ENCODE data around the gene CCDC93. TPM values are rescaled to one million over a fixed set of nuclear protein-coding genes. Genes with fewer than 3 reads are reported as not detected.

The CCDC93 gene
- total RNA-seq, 2 donors from 2014 or later: 11.0 to 21.7 TPM

DNA sequence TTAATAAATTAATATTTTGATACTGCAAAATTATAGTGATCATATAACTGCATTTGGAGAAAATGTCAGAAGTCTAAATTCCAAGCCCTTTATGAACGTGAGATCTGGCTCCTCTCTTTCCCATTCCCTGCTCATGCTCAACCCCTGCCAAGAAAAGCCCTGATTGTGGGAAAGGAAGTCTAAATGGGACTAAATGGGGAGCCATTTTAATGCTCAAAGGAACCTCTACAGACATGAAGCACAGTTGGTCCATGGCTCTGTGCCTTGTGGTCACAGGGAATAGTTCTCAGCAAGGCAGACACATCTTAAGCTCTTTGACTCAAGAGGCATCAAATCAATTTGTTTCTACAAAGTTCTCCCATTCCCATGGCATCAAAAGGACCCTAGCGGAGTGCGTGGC, 45.1 kb upstream of the CCDC93 start:
- Histone ChIP-seq H3K27ac (no peak overlapping the region), H3K27me3 (replicated peaks; ENCODE audit: insufficient read depth) (no peaks in the 10 kb centered on the region), H3K36me3 (no peaks in the 10 kb centered on the region), H3K4me1 (ENCODE audit: control insufficient read depth in 1 of 2, low read depth in 2 of 2) (no peaks in the 10 kb centered on the region), H3K4me3 (no peak overlapping the region), H3K9me3 (no peaks in the 10 kb centered on the region)
- TF ChIP-seq, protein P1, sequence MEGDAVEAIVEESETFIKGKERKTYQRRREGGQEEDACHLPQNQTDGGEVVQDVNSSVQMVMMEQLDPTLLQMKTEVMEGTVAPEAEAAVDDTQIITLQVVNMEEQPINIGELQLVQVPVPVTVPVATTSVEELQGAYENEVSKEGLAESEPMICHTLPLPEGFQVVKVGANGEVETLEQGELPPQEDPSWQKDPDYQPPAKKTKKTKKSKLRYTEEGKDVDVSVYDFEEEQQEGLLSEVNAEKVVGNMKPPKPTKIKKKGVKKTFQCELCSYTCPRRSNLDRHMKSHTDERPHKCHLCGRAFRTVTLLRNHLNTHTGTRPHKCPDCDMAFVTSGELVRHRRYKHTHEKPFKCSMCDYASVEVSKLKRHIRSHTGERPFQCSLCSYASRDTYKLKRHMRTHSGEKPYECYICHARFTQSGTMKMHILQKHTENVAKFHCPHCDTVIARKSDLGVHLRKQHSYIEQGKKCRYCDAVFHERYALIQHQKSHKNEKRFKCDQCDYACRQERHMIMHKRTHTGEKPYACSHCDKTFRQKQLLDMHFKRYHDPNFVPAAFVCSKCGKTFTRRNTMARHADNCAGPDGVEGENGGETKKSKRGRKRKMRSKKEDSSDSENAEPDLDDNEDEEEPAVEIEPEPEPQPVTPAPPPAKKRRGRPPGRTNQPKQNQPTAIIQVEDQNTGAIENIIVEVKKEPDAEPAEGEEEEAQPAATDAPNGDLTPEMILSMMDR (IDR thresholded peaks at IDR 0.05): no peak
- ATAC-seq (ENCODE audit: insufficient number of reproducible peaks, low FRiP score, low read depth) (no peak), DNase-seq (ENCODE audit: low spot score) (no peak)

DNA sequence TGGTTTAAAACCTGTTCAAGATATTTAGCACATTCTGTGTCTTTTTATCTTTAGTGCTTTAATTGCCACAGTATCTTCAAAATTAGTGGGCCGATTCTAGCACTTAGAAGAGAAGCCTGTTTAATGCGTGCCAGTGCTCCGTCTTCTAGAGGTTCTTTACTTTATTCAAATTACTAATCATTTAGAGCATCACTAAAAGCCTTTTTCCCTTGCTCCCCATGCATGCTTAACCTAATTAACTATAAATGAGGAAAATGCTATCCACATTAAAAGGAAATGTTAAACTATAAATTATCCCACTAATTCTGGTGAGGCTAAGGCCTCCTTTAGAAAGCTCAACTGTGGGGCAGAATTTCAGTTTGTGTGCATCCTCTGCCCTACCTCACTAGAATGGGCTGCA, 42.9 kb upstream of the CCDC93 start:
- ATAC-seq (ENCODE audit: insufficient number of reproducible peaks, low FRiP score, low read depth) (no peak), DNase-seq (ENCODE audit: low spot score) (no peak)
- TF ChIP-seq, protein P1 (IDR thresholded peaks at IDR 0.05): no peak
- Histone ChIP-seq H3K27me3 (replicated peaks; ENCODE audit: insufficient read depth) (no peaks in the 10 kb centered on the region), H3K36me3 (no peaks in the 10 kb centered on the region), H3K4me3 (no peak overlapping the region), H3K4me1 (ENCODE audit: control insufficient read depth in 1 of 2, low read depth in 2 of 2) (no peaks in the 10 kb centered on the region), H3K27ac (no peak overlapping the region), H3K9me3 (no peaks in the 10 kb centered on the region)

DNA sequence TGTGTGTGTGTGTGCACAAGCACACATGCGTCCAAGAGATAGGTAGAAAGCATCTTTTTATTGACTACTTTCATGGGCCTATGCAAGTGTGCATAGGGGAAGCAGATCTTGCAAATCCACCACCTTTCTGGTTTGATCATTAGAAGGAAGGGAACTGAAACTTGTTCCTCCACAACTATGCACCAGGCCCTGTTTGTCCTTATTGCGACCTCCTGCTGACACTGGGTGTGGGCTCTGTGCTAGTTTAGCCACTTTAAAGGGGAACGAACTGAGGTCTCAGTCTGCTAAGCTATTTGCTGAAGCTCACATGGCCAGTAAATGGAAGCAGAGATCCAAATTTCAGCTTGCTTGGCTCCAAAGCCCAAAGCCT, 42.3 kb upstream of the CCDC93 start:
- Histone ChIP-seq H3K4me3 (no peak overlapping the region), H3K27me3 (replicated peaks; ENCODE audit: insufficient read depth) (no peaks in the 10 kb centered on the region), H3K4me1 (ENCODE audit: control insufficient read depth in 1 of 2, low read depth in 2 of 2) (no peaks in the 10 kb centered on the region), H3K9me3 (no peaks in the 10 kb centered on the region), H3K27ac (no peak overlapping the region), H3K36me3 (no peaks in the 10 kb centered on the region)
- ATAC-seq (ENCODE audit: insufficient number of reproducible peaks, low FRiP score, low read depth) (no peak), DNase-seq (ENCODE audit: low spot score) (no peak)
- TF ChIP-seq, protein P1 (IDR thresholded peaks at IDR 0.05): no peak

DNA sequence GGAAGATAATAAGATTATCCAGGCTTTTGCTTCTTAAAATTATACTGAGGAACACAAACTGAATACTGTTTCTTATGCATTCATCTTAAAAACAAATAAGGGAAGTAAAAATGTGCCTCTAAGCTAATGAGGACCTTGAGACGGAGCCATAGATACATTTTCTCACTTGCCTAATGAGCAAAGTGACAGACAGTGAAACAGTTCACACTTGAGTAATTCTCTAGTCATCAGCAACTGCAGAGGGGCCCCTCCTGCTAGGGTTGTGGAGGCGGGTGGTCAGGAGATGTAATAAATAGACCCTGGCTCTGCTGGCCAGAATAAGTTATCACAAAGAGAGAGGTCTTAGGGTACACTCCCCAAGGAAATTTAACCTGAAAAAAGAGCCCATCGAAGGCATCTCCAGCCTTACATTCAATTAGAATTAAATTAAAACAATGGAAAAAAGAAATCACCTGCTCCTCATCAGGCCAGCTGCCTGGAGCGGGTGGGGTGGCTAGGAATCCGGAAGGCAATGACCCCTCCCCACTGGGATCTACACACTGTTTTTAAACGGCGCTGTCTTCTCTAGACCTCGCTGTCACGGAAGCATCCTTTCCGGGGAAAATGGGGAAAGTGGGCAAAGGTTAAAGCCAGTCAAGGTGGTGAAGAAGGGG, 41.8 kb upstream of the CCDC93 start:
- Histone ChIP-seq H3K27ac (no peak overlapping the region), H3K36me3 (no peaks in the 10 kb centered on the region), H3K4me3 (no peak overlapping the region), H3K9me3 (no peaks in the 10 kb centered on the region), H3K4me1 (ENCODE audit: control insufficient read depth in 1 of 2, low read depth in 2 of 2) (no peaks in the 10 kb centered on the region), H3K27me3 (replicated peaks; ENCODE audit: insufficient read depth) (no peaks in the 10 kb centered on the region)
- no peak for ATAC-seq (ENCODE audit: insufficient number of reproducible peaks, low FRiP score, low read depth)
- TF ChIP-seq, protein P1 (IDR thresholded peaks at IDR 0.05): no peak
- DNase-seq (ENCODE audit: low spot score): no peak

DNA sequence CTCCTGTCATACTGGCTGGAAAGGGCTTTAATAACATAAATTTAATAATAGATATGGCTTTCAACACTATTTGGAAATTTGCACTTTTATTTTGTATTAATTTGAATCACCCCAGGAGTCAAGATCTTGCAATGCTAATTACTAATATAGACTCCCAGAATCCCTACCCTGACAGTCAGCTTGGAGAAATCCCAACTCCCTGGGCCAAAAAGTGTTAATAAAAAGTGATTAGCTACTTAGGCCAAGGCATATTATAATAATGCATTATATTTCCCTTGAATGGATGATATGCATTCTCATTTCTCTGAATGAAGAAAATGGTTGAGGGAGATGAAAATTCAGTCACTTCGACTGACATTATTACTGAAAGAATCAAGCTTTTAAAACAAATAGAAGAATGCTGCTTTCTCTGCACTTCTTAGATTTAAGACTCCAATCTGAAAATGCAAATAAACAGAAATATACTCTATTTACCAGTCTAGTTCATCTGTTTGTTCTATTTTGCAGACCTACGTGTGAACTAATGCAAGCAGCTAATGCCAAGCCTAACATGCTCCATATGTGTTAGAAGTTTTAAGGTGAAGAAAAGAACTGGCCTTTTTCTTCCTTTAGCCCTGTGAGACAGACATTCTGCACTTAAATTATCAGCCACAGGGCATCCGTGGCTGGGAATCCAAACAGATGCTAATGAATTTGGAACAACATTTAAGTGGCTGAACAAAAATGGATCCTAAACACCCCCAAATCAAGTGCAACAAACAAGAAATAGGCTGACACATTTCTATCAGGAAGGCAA, 40.5 kb upstream of the CCDC93 start:
- ATAC-seq (ENCODE audit: insufficient number of reproducible peaks, low FRiP score, low read depth): no peak
- Histone ChIP-seq H3K4me3 (no peak overlapping the region), H3K9me3 (no peaks in the 10 kb centered on the region), H3K27me3 (replicated peaks; ENCODE audit: insufficient read depth) (no peaks in the 10 kb centered on the region), H3K27ac (no peak overlapping the region), H3K36me3 (no peaks in the 10 kb centered on the region), H3K4me1 (ENCODE audit: control insufficient read depth in 1 of 2, low read depth in 2 of 2) (no peaks in the 10 kb centered on the region)
- no peak for DNase-seq (ENCODE audit: low spot score)
- TF ChIP-seq, protein P1 (IDR thresholded peaks at IDR 0.05): no peak
